Dendritic cell treated with granulocyte-macrophage colony-stimulating factor and Interleukin-4, amounts not matched to agents 40 ng/mL and 50 ng/mL, for 4 days (primary cell): ENCODE results near the gene MIA3.
"Not testable (repeated sequence)": the region's sequence is repeated elsewhere in the genome, so short reads cannot be mapped to it uniquely, and the experiment has no call there.

Experiments used
- H3K27ac Mint-ChIP-seq: one replicate; pipeline ENCODE4 v1.8.0; 2022; ENCODE audit warnings: mild to moderate bottlenecking, mixed read lengths
- H3K27me3 Mint-ChIP-seq: one replicate; pipeline ENCODE4 v1.8.0; 2022; ENCODE audit warnings: mild to moderate bottlenecking, mixed read lengths
- H3K36me3 Mint-ChIP-seq: one replicate; pipeline ENCODE4 v1.8.0; 2022; ENCODE audit warnings: low read depth, mixed read lengths
- H3K4me1 Mint-ChIP-seq: one replicate; pipeline ENCODE4 v1.8.0; 2022; ENCODE audit warnings: low read depth, mixed read lengths
- H3K4me3 Mint-ChIP-seq: one replicate; pipeline ENCODE4 v1.8.0; 2022; ENCODE audit warnings: mild to moderate bottlenecking, moderate library complexity, mixed read lengths
- H3K9me3 Mint-ChIP-seq: one replicate; pipeline ENCODE4 v1.8.0; 2022; ENCODE audit warnings: mixed read lengths
- intact Hi-C: fragments of 100-400 bp; cut with micrococcal nuclease; formaldehyde crosslinking; loops from one replicate; pipeline ENCODE4 v1.15.0; 2022

Gene MIA3

DNA sequence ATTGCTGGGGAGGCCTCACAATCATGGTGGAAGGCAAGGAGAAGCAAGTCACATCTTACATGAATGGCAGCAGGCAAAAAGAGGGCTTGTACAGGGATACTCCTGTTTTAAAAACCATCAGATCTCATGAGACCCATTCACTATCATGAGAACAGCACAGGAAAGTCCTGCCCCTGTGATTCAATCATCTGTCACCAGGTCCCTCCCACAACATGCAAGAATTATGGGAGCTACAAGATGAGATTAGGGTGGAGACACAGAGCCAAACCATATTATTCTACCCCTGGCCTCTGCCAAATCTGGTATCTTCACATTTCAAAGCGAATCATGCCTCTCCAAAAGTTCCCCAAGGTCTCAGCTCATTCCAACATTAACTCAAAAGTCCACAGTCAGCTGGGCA lies 11.1 kb upstream of the MIA3 start:
- Mint-ChIP-seq H3K27me3 (peaks cover 7% of the 10 kb centered on the region), H3K27ac (no peak overlapping the region)
- intact Hi-C loops: no loop called here

GRCh38 chr1:222609111-222609510 lies 8.8 kb upstream of the MIA3 start:
- H3K27ac Mint-ChIP-seq, intact Hi-C loops: not testable (repeated sequence)
- peaks cover 18% of the 10 kb centered on the region for H3K27me3 Mint-ChIP-seq

More for the DNA sequence above, 11.1 kb upstream of the MIA3 start:
- no peaks in the 10 kb centered on the region for H3K36me3 Mint-ChIP-seq
- no peaks in the 10 kb centered on the region for H3K4me1 Mint-ChIP-seq
- H3K9me3 Mint-ChIP-seq: no peaks in the 10 kb centered on the region
- no peak overlapping the region for H3K4me3 Mint-ChIP-seq

GRCh38 chr1:222610728-222611127 lies 7.2 kb upstream of the MIA3 start:
- H3K4me3 Mint-ChIP-seq: no peak overlapping the region
- intact Hi-C loops: no loop called here
- H3K4me1 Mint-ChIP-seq: peaks cover 4% of the 10 kb centered on the region
- no peaks in the 10 kb centered on the region for H3K9me3 Mint-ChIP-seq
- H3K27me3 Mint-ChIP-seq: peaks cover 21% of the 10 kb centered on the region
- H3K27ac Mint-ChIP-seq: no peak overlapping the region
- H3K36me3 Mint-ChIP-seq: no peaks in the 10 kb centered on the region

More at GRCh38 chr1:222609111-222609510, 8.8 kb upstream of the MIA3 start:
- not testable (repeated sequence) for H3K9me3 Mint-ChIP-seq, H3K4me3 Mint-ChIP-seq, H3K36me3 Mint-ChIP-seq, H3K4me1 Mint-ChIP-seq

- peaks cover 4% of the 10 kb centered on the region for H3K36me3 Mint-ChIP-seq
- no peak overlapping the region for H3K4me3 Mint-ChIP-seq
- H3K27me3 Mint-ChIP-seq: peaks cover 27% of the 10 kb centered on the region
- intact Hi-C loops: no loop called here
- H3K4me1 Mint-ChIP-seq: peaks cover 12% of the 10 kb centered on the region
- no peaks in the 10 kb centered on the region for H3K9me3 Mint-ChIP-seq
- H3K27ac Mint-ChIP-seq: no peak overlapping the region
These were observed 4.3 kb upstream of the MIA3 start for GRCh38 chr1:222613627-222614026.

DNA sequence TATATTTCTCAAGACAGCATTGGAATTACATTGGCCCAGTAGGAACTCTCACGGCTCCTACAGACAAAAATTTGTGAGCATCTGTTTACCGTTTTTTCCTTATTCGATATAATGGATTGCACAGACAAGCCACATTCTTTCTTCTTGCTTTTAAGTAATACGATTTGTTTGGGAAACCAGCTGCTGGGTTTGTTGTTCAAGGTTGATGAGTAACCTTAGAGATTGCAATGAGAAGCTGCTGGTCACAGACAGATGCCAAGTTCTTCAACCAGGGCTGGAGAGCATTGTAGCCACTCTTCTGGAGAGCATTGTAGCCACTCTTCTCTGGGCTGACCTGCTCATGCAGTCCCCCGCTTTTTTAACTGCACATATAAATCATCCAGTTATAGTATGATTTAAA lies 1.4 kb upstream of the MIA3 start:
- Mint-ChIP-seq H3K27me3 (peaks cover 26% of the 10 kb centered on the region), H3K9me3 (no peaks in the 10 kb centered on the region), H3K4me1 (peaks cover 26% of the 10 kb centered on the region), H3K4me3 (no peak overlapping the region), H3K27ac (no peak overlapping the region), H3K36me3 (peaks cover 12% of the 10 kb centered on the region)
- intact Hi-C loops: loop anchor here (2.0 kb wide), 2 partner anchors 28 kb away; partner anchors contain the start of gene TAF1A

GRCh38 chr1:222617367-222617951 lies 438 bp upstream of the MIA3 start:
- Mint-ChIP-seq H3K36me3 (peaks cover 21% of the 10 kb centered on the region), H3K4me3 (peak overlapping the region; percentile 83), H3K27ac (peak overlapping the region; percentile 76), H3K9me3 (no peaks in the 10 kb centered on the region), H3K4me1 (peaks cover 26% of the 10 kb centered on the region), H3K27me3 (peaks cover 22% of the 10 kb centered on the region)
- intact Hi-C loops: loop anchor here (2.0 kb wide), 2 partner anchors 27 to 29 kb away; partner anchors contain the start of gene TAF1A

DNA sequence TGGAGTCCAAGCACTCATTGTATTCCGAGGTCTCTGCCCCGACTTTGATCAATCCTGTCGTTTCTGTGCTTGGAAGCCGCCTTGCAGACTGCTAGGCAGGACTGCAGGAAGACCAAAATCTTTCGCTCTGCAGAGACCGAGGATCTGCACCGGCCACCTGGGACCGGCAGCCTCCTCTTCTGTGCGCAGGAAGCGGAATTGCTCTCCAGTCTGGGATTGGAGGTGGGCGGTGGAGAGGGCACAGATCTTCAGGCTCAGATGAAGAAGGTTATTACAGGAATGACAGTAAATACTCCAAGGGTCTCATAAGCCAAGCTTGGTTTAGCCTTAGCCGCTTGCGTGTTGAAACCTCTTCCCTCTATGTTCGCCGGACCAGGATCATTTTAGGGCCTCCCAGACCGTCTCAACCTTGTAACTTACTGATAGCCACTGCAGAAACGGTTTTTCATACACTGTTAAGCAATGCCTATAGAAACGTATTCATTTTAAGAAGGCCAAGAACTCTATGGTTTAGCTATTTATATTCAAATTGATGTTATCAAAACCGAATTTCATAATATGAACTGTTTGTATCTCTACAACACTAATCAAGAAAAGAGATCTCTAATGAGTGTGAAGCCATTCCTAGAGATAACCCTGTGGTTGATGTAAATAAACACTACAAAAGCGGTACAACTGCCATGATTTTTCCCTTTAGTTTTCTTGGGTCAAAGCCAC lies 1.1 kb downstream of the MIA3 start:
- Mint-ChIP-seq H3K27ac (peak overlapping the region; percentile 76), H3K4me1 (peaks cover 22% of the 10 kb centered on the region), H3K9me3 (no peaks in the 10 kb centered on the region), H3K36me3 (peaks cover 35% of the 10 kb centered on the region), H3K27me3 (peaks cover 13% of the 10 kb centered on the region), H3K4me3 (peak overlapping the region; percentile 86)
- intact Hi-C loops: no loop called here

DNA sequence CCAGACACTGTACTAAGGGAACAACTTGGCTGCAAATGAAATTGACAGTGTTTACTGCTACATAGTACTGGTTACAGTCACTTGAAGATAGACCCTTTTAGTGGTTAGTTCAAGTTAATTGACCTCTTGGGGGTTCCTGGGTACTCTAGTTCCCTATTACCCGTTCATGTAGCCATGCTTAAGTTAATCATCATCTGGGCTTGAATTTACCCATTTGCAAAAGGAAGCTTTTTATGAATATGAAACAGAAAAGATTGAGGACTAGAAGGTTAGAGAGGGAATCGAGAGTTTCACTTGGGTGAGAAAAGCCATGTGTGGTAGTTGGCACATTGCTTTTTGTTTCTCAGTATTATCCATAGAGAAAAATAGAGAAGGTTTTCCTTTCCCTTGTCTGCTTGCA lies 2.7 kb downstream of the MIA3 start:
- Mint-ChIP-seq H3K4me1 (peaks cover 22% of the 10 kb centered on the region), H3K27me3 (peaks cover 9% of the 10 kb centered on the region), H3K27ac (no peak overlapping the region), H3K36me3 (peaks cover 37% of the 10 kb centered on the region), H3K9me3 (no peaks in the 10 kb centered on the region), H3K4me3 (no peak overlapping the region)
- intact Hi-C loops: loop anchor here (1.0 kb wide), 1 partner anchor 155 kb away; no protein-coding TSS in a partner anchor

DNA sequence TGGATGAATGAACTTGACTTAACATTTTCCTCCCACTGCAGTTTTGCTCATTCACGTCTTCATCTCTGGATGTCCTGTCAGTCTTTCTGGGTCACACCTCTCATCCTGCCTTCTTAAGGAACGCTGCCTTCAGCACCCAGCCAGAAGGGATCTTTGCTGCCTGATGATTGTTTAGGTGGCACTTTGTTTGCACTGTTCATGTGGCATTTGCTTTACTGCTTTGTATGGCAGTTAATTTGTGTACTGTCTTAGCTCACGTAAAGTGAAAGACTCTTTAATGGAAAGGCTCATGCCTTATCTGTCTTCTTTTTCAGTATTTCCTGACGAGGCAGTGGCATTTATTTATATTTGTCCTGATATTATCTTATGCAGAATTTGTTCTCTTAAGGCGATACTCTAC lies 4.9 kb downstream of the MIA3 start:
- Mint-ChIP-seq H3K4me1 (peaks cover 15% of the 10 kb centered on the region), H3K27me3 (peaks cover 2% of the 10 kb centered on the region), H3K36me3 (peaks cover 59% of the 10 kb centered on the region), H3K9me3 (no peaks in the 10 kb centered on the region), H3K27ac (no peak overlapping the region), H3K4me3 (no peak overlapping the region)
- intact Hi-C loops: no loop called here

GRCh38 chr1:222623458-222623857 lies 5.6 kb downstream of the MIA3 start:
- Mint-ChIP-seq H3K9me3 (no peaks in the 10 kb centered on the region), H3K27me3 (peaks cover 2% of the 10 kb centered on the region), H3K4me1 (peaks cover 15% of the 10 kb centered on the region), H3K4me3 (no peak overlapping the region), H3K36me3 (peaks cover 64% of the 10 kb centered on the region), H3K27ac (no peak overlapping the region)
- intact Hi-C loops: no loop called here

GRCh38 chr1:222624214-222624613 lies 6.3 kb downstream of the MIA3 start:
- no peak overlapping the region for H3K27ac Mint-ChIP-seq
- no peaks in the 10 kb centered on the region for H3K27me3 Mint-ChIP-seq
- intact Hi-C loops: no loop called here
- peaks cover 68% of the 10 kb centered on the region for H3K36me3 Mint-ChIP-seq
- no peaks in the 10 kb centered on the region for H3K9me3 Mint-ChIP-seq
- H3K4me1 Mint-ChIP-seq: peaks cover 9% of the 10 kb centered on the region
- no peak overlapping the region for H3K4me3 Mint-ChIP-seq

DNA sequence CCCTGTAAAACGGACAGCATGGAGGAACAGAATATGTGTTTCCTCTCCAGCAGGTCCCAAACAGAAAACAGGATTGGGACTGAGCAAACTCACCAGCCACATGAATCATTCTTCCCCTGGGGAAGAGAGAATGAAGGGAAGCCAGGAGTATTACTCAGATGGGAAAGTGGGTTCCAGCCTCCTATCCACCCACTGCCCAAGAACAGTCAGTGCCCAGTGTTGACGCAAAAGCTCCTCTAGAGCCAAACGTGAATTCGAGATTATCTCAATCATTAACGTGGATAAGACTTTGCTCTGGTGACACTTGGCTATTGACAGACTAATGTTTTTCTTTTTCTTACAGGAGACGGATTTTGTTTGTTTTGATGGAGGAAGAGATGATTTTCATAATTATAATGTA lies 9.3 kb downstream of the MIA3 start:
- Mint-ChIP-seq H3K36me3 (peaks cover 83% of the 10 kb centered on the region), H3K4me3 (no peak overlapping the region), H3K27me3 (no peaks in the 10 kb centered on the region), H3K27ac (no peak overlapping the region), H3K4me1 (no peaks in the 10 kb centered on the region), H3K9me3 (no peaks in the 10 kb centered on the region)
- intact Hi-C loops: no loop called here

GRCh38 chr1:222629921-222630535 lies 12.1 kb downstream of the MIA3 start:
- no peaks in the 10 kb centered on the region for H3K9me3 Mint-ChIP-seq
- H3K4me3 Mint-ChIP-seq: no peak overlapping the region
- intact Hi-C loops: no loop called here
- H3K4me1 Mint-ChIP-seq: no peaks in the 10 kb centered on the region
- H3K36me3 Mint-ChIP-seq: peaks cover 88% of the 10 kb centered on the region
- no peaks in the 10 kb centered on the region for H3K27me3 Mint-ChIP-seq
- H3K27ac Mint-ChIP-seq: no peak overlapping the region

- H3K4me3 Mint-ChIP-seq: no peak overlapping the region
- H3K36me3 Mint-ChIP-seq: peaks cover 92% of the 10 kb centered on the region
- H3K27me3 Mint-ChIP-seq: no peaks in the 10 kb centered on the region
- no peak overlapping the region for H3K27ac Mint-ChIP-seq
- H3K4me1 Mint-ChIP-seq: no peaks in the 10 kb centered on the region
- H3K9me3 Mint-ChIP-seq: no peaks in the 10 kb centered on the region
- intact Hi-C loops: no loop called here
These were observed 13.8 kb downstream of the MIA3 start for GRCh38 chr1:222631611-222632208.
